Endodermal cell (in vitro differentiated cells): ENCODE results near the gene AGO1. TPM values are rescaled to one million over a fixed set of nuclear protein-coding genes. Genes with fewer than 3 reads are reported as not detected.

Source experiments
- DNase-seq: peaks from one replicate; pipeline ENCODE4 v3.0.0-alpha.2; 2017
- H3K27ac ChIP-seq: 2 replicates; pipeline ENCODE4 v1.5.1; 2013; ENCODE audit warnings: mild to moderate bottlenecking, low read depth, low read length, moderate library complexity
- H3K27me3 ChIP-seq: 2 replicates; pipeline ENCODE4 v1.6.1; 2013; ENCODE audit warnings: mild to moderate bottlenecking, low read length, moderate library complexity; ENCODE audit not compliant: insufficient read depth, control insufficient read depth, poor library complexity, severe bottlenecking
- H3K36me3 ChIP-seq: 2 replicates; pipeline ENCODE4 v1.7.0; 2013; ENCODE audit warnings: mild to moderate bottlenecking, low read length, moderate library complexity; ENCODE audit not compliant: control insufficient read depth, insufficient read depth
- H3K4me1 ChIP-seq: one replicate; pipeline ENCODE4 v1.7.0; 2013; ENCODE audit warnings: low read length; ENCODE audit not compliant: control insufficient read depth, insufficient read depth
- H3K4me3 ChIP-seq: 2 replicates; pipeline ENCODE4 v1.5.1; 2013; ENCODE audit warnings: mild to moderate bottlenecking, low read length, moderate library complexity
- H3K9ac ChIP-seq: 2 replicates; pipeline ENCODE4 v1.6.1; 2013; ENCODE audit warnings: mild to moderate bottlenecking, low read length, moderate library complexity; ENCODE audit not compliant: poor library complexity, severe bottlenecking; ENCODE audit errors: extremely low read depth
- H3K9me3 ChIP-seq: 2 replicates; pipeline ENCODE4 v1.6.1; 2013; ENCODE audit warnings: mild to moderate bottlenecking, low read length, moderate library complexity; ENCODE audit not compliant: control insufficient read depth
- H3K27ac Mint-ChIP-seq: 2 replicates; pipeline ENCODE4 v1.8.0; 2020; ENCODE audit warnings: mixed read lengths
- H3K27me3 Mint-ChIP-seq: 2 replicates; pipeline ENCODE4 v1.8.0; 2021; ENCODE audit warnings: mild to moderate bottlenecking, mixed read lengths; ENCODE audit not compliant: insufficient read depth
- H3K36me3 Mint-ChIP-seq: 2 replicates; pipeline ENCODE4 v1.8.0; 2020; ENCODE audit warnings: low read depth, mixed read lengths
- H3K4me1 Mint-ChIP-seq: 2 replicates; pipeline ENCODE4 v1.8.0; 2020; ENCODE audit warnings: mixed read lengths
- H3K4me3 Mint-ChIP-seq: 2 replicates; pipeline ENCODE4 v1.8.0; 2020; ENCODE audit warnings: mild to moderate bottlenecking, moderate library complexity, mixed read lengths
- H3K9me3 Mint-ChIP-seq: 2 replicates; pipeline ENCODE4 v1.8.0; 2020; ENCODE audit warnings: mild to moderate bottlenecking, mixed read lengths
- CTCF ChIP-seq: fragments of 200-600 bp; sonication (generic); conservative IDR thresholded peaks from 2 replicates; pipeline ENCODE4 v1.5.0; 2021; ENCODE audit warnings: antibody characterized with exemption, mild to moderate bottlenecking
- WGBS, 2 experiments: methylation state at CpG; one replicate each; pipeline versions ENCODE4 v1.1.5 to v1.1.7; 2013; ENCODE audit warnings: missing lambda C conversion rate in 2 of 2, mixed read lengths in 1 of 2; ENCODE audit not compliant: insufficient coverage in 1 of 2, insufficient read length in 1 of 2; 5-methylcytosine and 5-hydroxymethylcytosine counted together
- total RNA-seq, 2 donors: library from RNA; stranded (reverse); fragmentation: NEBNext Ultra II Directional in 1 of 2; extraction: Animal tissue kit (Norgen Biotek cat#: 25700) in 1 of 2; gene quantifications; 2 replicates in 1 of 2; 3 replicates in 1 of 2; pipeline ENCODE4 v1.2.1, GENCODE V29; 2021

AGO1 gene
- total RNA-seq, 2 donors from 2014 or later, result 54.5 to 65.7 TPM

GRCh38 chr1:35914717-35915116 is 31.7 kb downstream of the AGO1 start:
- peaks cover 8% of the 10 kb centered on the region for H3K4me1 ChIP-seq
- DNase-seq, result no peak
- H3K9me3 Mint-ChIP-seq, result no peaks in the 10 kb centered on the region
- no peak for TF ChIP-seq CTCF
- no peak overlapping the region for H3K27ac ChIP-seq
- peaks cover 82% of the 10 kb centered on the region for H3K36me3 ChIP-seq
- H3K27me3 ChIP-seq, result no peaks in the 10 kb centered on the region
- no peak overlapping the region for H3K9ac ChIP-seq
- 67 to 82% methylated on average over 1 of the region's 1 CpG for WGBS, 2 experiments
- no peak overlapping the region for H3K4me3 Mint-ChIP-seq
- H3K27ac Mint-ChIP-seq, result no peak overlapping the region
- H3K4me3 ChIP-seq, result no peak overlapping the region
- H3K9me3 ChIP-seq, result no peaks in the 10 kb centered on the region
- H3K36me3 Mint-ChIP-seq, result peaks cover 83% of the 10 kb centered on the region
- peaks cover 10% of the 10 kb centered on the region for H3K4me1 Mint-ChIP-seq
- no peaks in the 10 kb centered on the region for H3K27me3 Mint-ChIP-seq

GRCh38 chr1:35915693-35916092 is 32.7 kb downstream of the AGO1 start:
- Mint-ChIP-seq H3K9me3 (no peaks in the 10 kb centered on the region), H3K27me3 (no peaks in the 10 kb centered on the region), H3K4me3 (no peak overlapping the region), H3K36me3 (peaks cover 86% of the 10 kb centered on the region), H3K27ac (no peak overlapping the region), H3K4me1 (peaks cover 10% of the 10 kb centered on the region)
- no peaks in the 10 kb centered on the region for H3K9me3 ChIP-seq
- H3K36me3 ChIP-seq, result peaks cover 83% of the 10 kb centered on the region
- no peaks in the 10 kb centered on the region for H3K27me3 ChIP-seq
- H3K9ac ChIP-seq, result no peak overlapping the region
- TF ChIP-seq CTCF, result no peak
- no peak for DNase-seq
- H3K27ac ChIP-seq, result no peak overlapping the region
- H3K4me3 ChIP-seq, result no peak overlapping the region
- peaks cover 8% of the 10 kb centered on the region for H3K4me1 ChIP-seq
- WGBS, 2 experiments, result 95 to 97% methylated on average over 2 of the region's 2 CpGs

- no peak overlapping the region for H3K27ac ChIP-seq
- no peak overlapping the region for H3K4me3 ChIP-seq
- no peaks in the 10 kb centered on the region for H3K27me3 Mint-ChIP-seq
- H3K27ac Mint-ChIP-seq, result no peak overlapping the region
- H3K4me1 ChIP-seq, result no peaks in the 10 kb centered on the region
- H3K9ac ChIP-seq, result no peak overlapping the region
- no peak for TF ChIP-seq CTCF
- no peaks in the 10 kb centered on the region for H3K4me1 Mint-ChIP-seq
- H3K36me3 ChIP-seq, result peaks cover 41% of the 10 kb centered on the region
- H3K9me3 ChIP-seq, result no peaks in the 10 kb centered on the region
- no peaks in the 10 kb centered on the region for H3K27me3 ChIP-seq
- no peak for DNase-seq
- peaks cover 38% of the 10 kb centered on the region for H3K36me3 Mint-ChIP-seq
- H3K9me3 Mint-ChIP-seq, result no peaks in the 10 kb centered on the region
- H3K4me3 Mint-ChIP-seq, result no peak overlapping the region
These were observed 40.8 kb downstream of the AGO1 start for GRCh38 chr1:35923791-35924221.
